Progenitor cell of endocrine pancreas (in vitro differentiated cells): Measurements from ENCODE around the gene FSTL4. TPM values are rescaled to one million over a fixed set of nuclear protein-coding genes. Genes with fewer than 3 reads are reported as not detected.

Experiments used
- DNase-seq: peaks from one replicate; pipeline ENCODE4 v3.0.0; 2021; ENCODE audit warnings: low spot score; ENCODE audit not compliant: unreplicated experiment
- H3K27ac Mint-ChIP-seq: 2 replicates; pipeline ENCODE4 v1.8.0; 2021; ENCODE audit warnings: mild to moderate bottlenecking, moderate library complexity, mixed read lengths
- H3K27me3 Mint-ChIP-seq: 2 replicates; pipeline ENCODE4 v1.8.0; 2021; ENCODE audit warnings: mixed read lengths
- H3K36me3 Mint-ChIP-seq: 2 replicates; pipeline ENCODE4 v1.8.0; 2022; ENCODE audit warnings: mixed read lengths; ENCODE audit not compliant: insufficient read depth
- H3K4me1 Mint-ChIP-seq: 2 replicates; pipeline ENCODE4 v1.8.0; 2021; ENCODE audit warnings: low read depth, mixed read lengths
- H3K4me3 Mint-ChIP-seq: 2 replicates; pipeline ENCODE4 v1.8.0; 2021; ENCODE audit warnings: low read depth, mild to moderate bottlenecking, moderate library complexity, mixed read lengths
- H3K9me3 Mint-ChIP-seq: 2 replicates; pipeline ENCODE4 v1.8.0; 2021; ENCODE audit warnings: low read depth, mixed read lengths
- total RNA-seq: library from RNA; stranded (reverse); gene quantifications from 2 replicates; pipeline ENCODE4 v1.2.1, GENCODE V29; 2021
- TF ChIP-seq, protein P1 (sequence below): fragments of 200-600 bp; sonication (generic); IDR thresholded peaks from one replicate; pipeline ENCODE4 v1.5.0; 2021; ENCODE audit warnings: antibody characterized with exemption, mild to moderate bottlenecking; ENCODE audit not compliant: unreplicated experiment

The FSTL4 gene
- total RNA-seq, 1 donor from 2014 or later = 2.4 TPM

DNA sequence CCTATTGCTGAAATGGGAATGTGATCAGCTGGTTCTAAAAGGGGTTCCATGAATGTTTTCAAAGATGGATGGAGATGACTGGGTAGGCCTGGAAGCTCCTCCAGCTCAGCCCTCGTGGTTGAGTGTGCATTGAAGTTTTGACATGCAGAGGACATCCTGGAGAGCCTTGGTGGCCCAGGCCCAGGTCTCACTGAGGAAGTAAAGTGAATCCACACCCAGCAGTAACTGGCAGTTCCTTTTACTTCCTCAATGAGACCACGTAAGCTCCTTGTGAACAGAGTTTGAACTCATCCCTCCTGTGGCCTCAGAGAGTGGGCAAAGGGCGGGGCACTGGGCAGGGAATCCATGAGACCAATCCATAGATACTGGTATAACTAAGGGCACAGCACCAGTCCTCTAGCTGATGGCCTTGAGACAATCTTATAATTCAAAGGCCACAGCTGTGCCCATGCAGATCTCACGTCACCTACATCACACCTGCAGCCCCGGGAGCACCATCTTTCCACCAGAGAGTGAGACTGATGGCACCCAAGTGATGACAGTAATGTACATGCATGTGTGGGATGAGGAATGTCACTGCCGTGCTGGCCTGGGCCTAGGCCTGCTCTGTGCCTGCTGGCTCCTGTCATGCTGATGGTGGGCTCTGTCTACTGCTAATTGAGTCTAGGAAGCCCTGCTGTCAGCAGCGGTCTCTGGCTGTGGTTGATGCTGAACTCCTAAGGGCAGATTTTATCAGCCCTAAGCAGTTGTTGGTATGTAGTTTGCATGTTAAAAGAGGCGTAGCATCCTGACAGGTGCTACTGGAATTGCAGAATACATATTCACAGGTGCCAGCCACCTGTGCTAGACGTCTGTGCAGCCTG, 257.8 kb downstream of the FSTL4 start:
- no peaks in the 10 kb centered on the region for H3K36me3 Mint-ChIP-seq
- TF ChIP-seq, protein P1, sequence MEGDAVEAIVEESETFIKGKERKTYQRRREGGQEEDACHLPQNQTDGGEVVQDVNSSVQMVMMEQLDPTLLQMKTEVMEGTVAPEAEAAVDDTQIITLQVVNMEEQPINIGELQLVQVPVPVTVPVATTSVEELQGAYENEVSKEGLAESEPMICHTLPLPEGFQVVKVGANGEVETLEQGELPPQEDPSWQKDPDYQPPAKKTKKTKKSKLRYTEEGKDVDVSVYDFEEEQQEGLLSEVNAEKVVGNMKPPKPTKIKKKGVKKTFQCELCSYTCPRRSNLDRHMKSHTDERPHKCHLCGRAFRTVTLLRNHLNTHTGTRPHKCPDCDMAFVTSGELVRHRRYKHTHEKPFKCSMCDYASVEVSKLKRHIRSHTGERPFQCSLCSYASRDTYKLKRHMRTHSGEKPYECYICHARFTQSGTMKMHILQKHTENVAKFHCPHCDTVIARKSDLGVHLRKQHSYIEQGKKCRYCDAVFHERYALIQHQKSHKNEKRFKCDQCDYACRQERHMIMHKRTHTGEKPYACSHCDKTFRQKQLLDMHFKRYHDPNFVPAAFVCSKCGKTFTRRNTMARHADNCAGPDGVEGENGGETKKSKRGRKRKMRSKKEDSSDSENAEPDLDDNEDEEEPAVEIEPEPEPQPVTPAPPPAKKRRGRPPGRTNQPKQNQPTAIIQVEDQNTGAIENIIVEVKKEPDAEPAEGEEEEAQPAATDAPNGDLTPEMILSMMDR = no peak
- no peaks in the 10 kb centered on the region for H3K9me3 Mint-ChIP-seq
- no peaks in the 10 kb centered on the region for H3K4me1 Mint-ChIP-seq
- DNase-seq = no peak
- no peak overlapping the region for H3K27ac Mint-ChIP-seq
- H3K4me3 Mint-ChIP-seq = no peak overlapping the region
- H3K27me3 Mint-ChIP-seq = peaks cover 4% of the 10 kb centered on the region

DNA sequence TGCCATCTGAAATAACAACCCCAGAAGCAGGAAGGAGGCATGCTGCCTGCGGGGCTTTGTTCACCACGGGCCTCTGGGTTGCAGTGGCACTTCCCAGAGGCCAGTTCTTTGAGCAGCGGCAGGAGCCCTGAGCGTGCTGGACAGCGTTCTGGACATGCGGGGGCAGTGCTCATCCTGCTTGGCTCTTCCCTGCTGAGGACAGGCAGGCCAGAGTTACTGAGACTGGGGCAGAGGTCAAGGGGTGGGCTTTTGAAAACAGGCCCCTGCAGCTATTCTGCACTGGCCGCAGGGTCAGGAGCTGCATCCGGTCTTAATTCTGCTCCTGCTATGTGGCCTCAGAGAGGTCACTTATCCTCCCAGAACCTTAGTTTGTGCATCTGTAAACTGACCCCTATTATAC, 258.6 kb downstream of the FSTL4 start:
- no peak overlapping the region for H3K4me3 Mint-ChIP-seq
- no peaks in the 10 kb centered on the region for H3K4me1 Mint-ChIP-seq
- H3K36me3 Mint-ChIP-seq = no peaks in the 10 kb centered on the region

DNA sequence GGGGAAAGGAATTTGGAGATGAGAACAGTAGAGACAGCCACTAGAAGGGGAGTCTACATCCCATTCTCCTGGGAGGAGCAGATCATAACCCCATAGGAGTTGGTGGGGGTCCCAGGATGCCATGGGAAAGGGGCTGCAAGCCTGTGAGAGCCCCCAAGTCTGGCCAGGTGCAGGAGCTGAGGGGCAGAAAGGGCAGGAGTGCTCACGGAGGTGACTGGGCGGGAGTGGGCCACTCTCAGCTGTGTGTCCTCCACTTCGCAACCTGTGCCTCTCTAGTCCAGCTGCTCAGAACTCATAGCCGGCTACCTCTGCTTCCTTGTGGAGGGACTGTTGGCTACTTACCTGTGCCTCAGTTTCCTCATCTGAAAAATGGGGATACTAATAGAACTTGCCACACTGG, 263.9 kb downstream of the FSTL4 start:
- Mint-ChIP-seq H3K9me3 (no peaks in the 10 kb centered on the region), H3K36me3 (no peaks in the 10 kb centered on the region), H3K4me3 (no peak overlapping the region), H3K4me1 (no peaks in the 10 kb centered on the region), H3K27ac (no peak overlapping the region), H3K27me3 (peaks cover 17% of the 10 kb centered on the region)
- TF ChIP-seq, protein P1 = no peak
- DNase-seq = no peak

More for the DNA sequence above, 258.6 kb downstream of the FSTL4 start:
- peaks cover 4% of the 10 kb centered on the region for H3K27me3 Mint-ChIP-seq
- no peak for DNase-seq
- H3K27ac Mint-ChIP-seq = no peak overlapping the region
- H3K9me3 Mint-ChIP-seq = no peaks in the 10 kb centered on the region
- TF ChIP-seq, protein P1 = no peak

DNA sequence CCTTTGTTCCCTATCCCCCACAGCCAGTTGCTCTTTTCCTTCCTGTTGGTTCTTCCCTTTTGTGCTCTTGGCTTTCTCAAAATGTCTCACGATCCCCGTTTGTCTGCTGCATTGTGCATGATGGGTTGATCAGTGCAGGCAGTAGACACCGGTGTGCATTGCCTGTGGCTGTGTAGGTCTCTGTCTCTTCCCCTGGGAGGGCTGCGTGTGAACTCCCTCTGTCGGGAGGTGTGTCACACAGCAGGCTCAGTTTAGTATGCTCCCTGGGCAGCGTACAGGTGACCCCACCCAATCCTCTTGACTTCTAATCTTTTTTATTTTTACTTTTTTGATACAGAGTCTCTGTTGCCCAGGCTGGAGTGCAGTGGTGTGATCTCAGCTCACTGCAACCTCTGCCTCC, 265.3 kb downstream of the FSTL4 start:
- no peaks in the 10 kb centered on the region for H3K9me3 Mint-ChIP-seq
- DNase-seq = no peak
- H3K27ac Mint-ChIP-seq = no peak overlapping the region
- H3K27me3 Mint-ChIP-seq = peaks cover 18% of the 10 kb centered on the region
- H3K4me3 Mint-ChIP-seq = no peak overlapping the region
- TF ChIP-seq, protein P1 = peak; percentile 26
- no peaks in the 10 kb centered on the region for H3K4me1 Mint-ChIP-seq
- no peaks in the 10 kb centered on the region for H3K36me3 Mint-ChIP-seq

DNA sequence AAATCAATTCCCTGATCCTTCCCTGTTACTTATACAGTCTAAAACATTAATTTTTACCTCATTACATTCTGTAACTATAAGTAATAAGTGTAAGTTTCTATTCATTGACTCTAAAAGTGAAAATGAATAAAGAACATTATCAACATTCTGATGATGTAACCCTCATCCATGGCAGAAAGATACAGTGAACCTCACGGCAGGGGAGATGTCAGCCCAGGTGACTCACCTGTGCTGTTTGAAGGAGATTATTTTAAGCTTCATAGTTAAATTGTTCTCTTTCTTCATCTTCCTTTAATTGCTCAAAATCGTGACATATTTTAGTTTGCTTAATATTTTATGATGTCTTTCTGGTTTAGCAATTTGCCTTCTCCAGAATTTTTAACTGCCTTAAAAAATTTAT, 268.1 kb downstream of the FSTL4 start:
- TF ChIP-seq, protein P1 = no peak
- no peak overlapping the region for H3K27ac Mint-ChIP-seq
- peaks cover 16% of the 10 kb centered on the region for H3K27me3 Mint-ChIP-seq
- no peak for DNase-seq
- H3K9me3 Mint-ChIP-seq = no peaks in the 10 kb centered on the region
- no peaks in the 10 kb centered on the region for H3K36me3 Mint-ChIP-seq
- no peak overlapping the region for H3K4me3 Mint-ChIP-seq
- peaks cover 4% of the 10 kb centered on the region for H3K4me1 Mint-ChIP-seq
